RWPE2 (cell line): ENCODE measurements around the gene IPO8.
"Not testable (repeated sequence)": the region's sequence is repeated elsewhere in the genome, so short reads cannot be mapped to it uniquely, and the experiment has no call there.

Source experiments
- ATAC-seq: fragments of 200-7000 bp; cut with Tn5 transposase; 3 replicates; pipeline ENCODE4 v1.9.1; 2021; ENCODE audit warnings: low read depth
- DNase-seq: peaks from one replicate; pipeline ENCODE4 v3.0.0-alpha.2; 2020; ENCODE audit warnings: low spot score
- H3K27ac ChIP-seq: fragments of 450-650 bp; 2 replicates; pipeline ENCODE4 v1.5.1; 2017; ENCODE audit warnings: mild to moderate bottlenecking; ENCODE audit not compliant: poor library complexity, severe bottlenecking
- H3K27me3 ChIP-seq: fragments of 250-450 bp; sonication (Bioruptor Pico); 2 replicates; pipeline ENCODE4 v1.5.1; 2021; ENCODE audit warnings: mild to moderate bottlenecking, moderate library complexity; ENCODE audit not compliant: insufficient read depth, poor library complexity, severe bottlenecking
- H3K36me3 ChIP-seq: fragments of 250-450 bp; sonication (Bioruptor Pico); 2 replicates; pipeline ENCODE4 v1.5.1; 2020; ENCODE audit warnings: low read depth, mild to moderate bottlenecking, moderate library complexity
- H3K4me1 ChIP-seq: fragments of 250-450 bp; sonication (Bioruptor Pico); 2 replicates; pipeline ENCODE4 v1.5.1; 2021; ENCODE audit warnings: mild to moderate bottlenecking, moderate library complexity; ENCODE audit not compliant: insufficient read depth, poor library complexity, severe bottlenecking
- H3K4me3 ChIP-seq: fragments of 250-450 bp; sonication (Bioruptor Pico); 2 replicates; pipeline ENCODE4 v1.5.1; 2021; ENCODE audit warnings: mild to moderate bottlenecking, moderate library complexity; ENCODE audit not compliant: severe bottlenecking
- H3K9me3 ChIP-seq: fragments of 250-450 bp; sonication (Bioruptor Pico); 2 replicates; pipeline ENCODE4 v1.5.1; 2021; ENCODE audit warnings: mild to moderate bottlenecking, moderate library complexity; ENCODE audit not compliant: severe bottlenecking
- TF ChIP-seq, protein P1 (sequence below): fragments of 450-650 bp; IDR thresholded peaks from one replicate; pipeline ENCODE4 v1.5.1; 2017; ENCODE audit warnings: mild to moderate bottlenecking, moderate library complexity; ENCODE audit not compliant: poor library complexity, severe bottlenecking

The IPO8 gene

DNA sequence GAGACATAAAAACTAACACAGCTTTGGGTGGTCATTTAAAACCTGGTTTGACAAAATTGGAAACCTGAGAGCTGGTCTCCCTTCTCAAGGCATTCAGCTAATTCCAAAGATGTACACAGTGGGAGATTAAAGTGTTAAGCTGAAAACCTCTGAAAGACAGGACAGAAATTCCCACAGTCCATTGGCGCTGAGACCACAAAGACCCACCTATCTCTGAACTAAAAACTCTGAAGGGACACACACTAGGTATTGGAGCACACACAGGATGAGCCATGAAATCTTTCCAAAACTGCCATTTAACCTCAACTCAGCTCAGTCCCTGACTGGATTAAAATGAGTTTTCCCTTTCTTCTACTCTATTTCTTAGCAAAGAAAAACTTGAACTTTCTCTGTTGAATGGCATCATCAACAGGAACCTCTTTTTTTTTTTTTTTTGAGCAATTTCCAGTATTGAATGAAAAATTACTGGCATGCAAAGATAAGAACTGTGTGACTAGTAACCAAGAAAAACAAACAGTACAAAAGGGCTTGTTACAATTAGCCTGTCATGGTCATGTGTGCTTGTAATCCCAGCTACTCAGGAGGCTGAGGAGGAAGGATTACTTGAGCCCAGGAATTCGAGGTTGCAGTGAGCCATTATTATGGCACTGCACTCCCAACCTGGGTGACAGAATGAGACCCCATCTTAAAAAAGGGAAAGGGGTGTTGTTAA lies 82.4 kb downstream of the IPO8 start:
- H3K36me3 ChIP-seq, result no peaks in the 10 kb centered on the region
- no peaks in the 10 kb centered on the region for H3K27me3 ChIP-seq
- no peaks in the 10 kb centered on the region for H3K4me1 ChIP-seq
- H3K4me3 ChIP-seq, result no peak overlapping the region
- DNase-seq (no peak), ATAC-seq (no peak)
- H3K27ac ChIP-seq, result no peak overlapping the region
- TF ChIP-seq, protein P1, sequence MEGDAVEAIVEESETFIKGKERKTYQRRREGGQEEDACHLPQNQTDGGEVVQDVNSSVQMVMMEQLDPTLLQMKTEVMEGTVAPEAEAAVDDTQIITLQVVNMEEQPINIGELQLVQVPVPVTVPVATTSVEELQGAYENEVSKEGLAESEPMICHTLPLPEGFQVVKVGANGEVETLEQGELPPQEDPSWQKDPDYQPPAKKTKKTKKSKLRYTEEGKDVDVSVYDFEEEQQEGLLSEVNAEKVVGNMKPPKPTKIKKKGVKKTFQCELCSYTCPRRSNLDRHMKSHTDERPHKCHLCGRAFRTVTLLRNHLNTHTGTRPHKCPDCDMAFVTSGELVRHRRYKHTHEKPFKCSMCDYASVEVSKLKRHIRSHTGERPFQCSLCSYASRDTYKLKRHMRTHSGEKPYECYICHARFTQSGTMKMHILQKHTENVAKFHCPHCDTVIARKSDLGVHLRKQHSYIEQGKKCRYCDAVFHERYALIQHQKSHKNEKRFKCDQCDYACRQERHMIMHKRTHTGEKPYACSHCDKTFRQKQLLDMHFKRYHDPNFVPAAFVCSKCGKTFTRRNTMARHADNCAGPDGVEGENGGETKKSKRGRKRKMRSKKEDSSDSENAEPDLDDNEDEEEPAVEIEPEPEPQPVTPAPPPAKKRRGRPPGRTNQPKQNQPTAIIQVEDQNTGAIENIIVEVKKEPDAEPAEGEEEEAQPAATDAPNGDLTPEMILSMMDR, result no peak
- no peaks in the 10 kb centered on the region for H3K9me3 ChIP-seq

DNA sequence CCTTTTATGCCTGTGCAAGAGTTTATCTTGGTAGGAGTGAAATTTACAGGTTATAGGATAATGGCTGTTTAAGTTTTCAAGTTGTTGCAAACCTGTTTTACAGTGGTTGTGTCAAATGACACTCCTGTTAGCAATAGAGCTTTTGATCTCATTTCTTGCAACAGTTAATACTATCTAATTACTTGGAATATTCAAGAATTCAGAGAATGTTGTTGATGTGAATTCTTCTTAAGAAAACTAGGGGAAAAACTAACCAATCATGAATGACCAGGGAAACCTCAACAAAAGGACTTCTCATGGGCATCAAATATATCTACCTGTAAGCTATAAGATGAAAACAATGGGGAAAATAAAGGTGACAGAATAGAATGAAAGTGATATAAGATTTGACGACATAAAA lies 85.0 kb downstream of the IPO8 start:
- Histone ChIP-seq H3K4me1 (no peaks in the 10 kb centered on the region), H3K9me3 (no peaks in the 10 kb centered on the region), H3K27me3 (no peaks in the 10 kb centered on the region), H3K27ac (no peak overlapping the region), H3K36me3 (no peaks in the 10 kb centered on the region), H3K4me3 (no peak overlapping the region)
- ATAC-seq (no peak), DNase-seq (no peak)
- TF ChIP-seq, protein P1, result no peak

DNA sequence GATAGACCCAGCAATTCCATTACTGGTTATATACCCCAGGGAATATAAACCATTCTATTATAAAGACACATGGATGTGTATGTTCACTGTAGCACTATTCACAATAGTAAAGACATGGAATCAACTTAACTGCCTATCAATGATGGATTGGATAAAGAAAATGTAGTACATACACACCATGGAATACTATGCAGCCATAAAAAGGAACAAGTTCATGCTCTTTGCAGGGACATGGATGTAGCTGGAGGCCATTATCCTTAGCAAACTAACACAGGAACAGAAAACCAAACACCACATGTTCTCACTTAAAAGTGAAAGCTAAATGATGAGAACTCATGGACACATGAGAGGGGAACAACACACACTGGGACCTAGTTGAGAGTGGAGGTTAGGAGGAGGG lies 85.8 kb downstream of the IPO8 start:
- H3K36me3 ChIP-seq, ATAC-seq, DNase-seq, H3K27me3 ChIP-seq, H3K4me1 ChIP-seq, H3K9me3 ChIP-seq, H3K4me3 ChIP-seq, H3K27ac ChIP-seq: not testable (repeated sequence)

DNA sequence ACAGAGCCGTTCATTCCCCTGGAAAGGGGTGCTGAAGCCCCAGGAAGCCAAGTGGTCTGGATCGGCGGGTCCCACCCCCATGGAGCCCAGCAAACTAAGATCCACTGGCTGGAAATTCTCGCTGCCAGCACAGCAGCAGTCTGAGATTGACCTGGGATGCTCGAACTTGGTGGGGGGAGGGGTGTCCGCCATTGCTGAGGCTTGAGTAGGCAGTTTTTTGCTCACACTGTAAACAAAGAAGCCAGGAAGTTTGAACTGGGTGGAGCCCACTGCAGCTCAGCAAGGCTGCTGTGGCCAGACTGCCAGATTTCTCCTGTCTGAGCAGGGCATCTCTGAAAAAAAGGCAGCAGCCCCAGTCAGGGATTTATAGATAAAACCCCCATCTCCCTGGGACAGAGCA lies 91.4 kb downstream of the IPO8 start:
- H3K4me1 ChIP-seq, DNase-seq, ATAC-seq, H3K4me3 ChIP-seq, H3K36me3 ChIP-seq, H3K27ac ChIP-seq, H3K27me3 ChIP-seq, H3K9me3 ChIP-seq: not testable (repeated sequence)

DNA sequence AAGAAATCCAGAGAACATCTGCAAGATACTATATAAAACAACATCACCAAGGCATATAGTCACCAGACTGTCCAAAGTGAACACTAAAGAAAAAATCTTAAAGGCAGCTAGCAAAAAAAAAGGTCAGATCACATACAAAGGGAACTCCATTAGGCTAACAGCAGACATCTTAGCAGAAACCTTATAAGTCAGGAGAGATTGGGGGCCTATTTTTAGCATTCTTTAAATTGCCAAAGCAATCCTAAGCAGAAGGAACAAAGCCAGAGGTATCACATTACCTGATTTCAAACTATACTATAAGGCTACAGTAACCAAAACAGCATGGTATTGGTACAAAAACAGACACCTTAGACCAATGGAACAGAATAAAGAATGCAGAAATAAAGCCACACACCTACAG lies 92.5 kb downstream of the IPO8 start:
- TF ChIP-seq, protein P1, result no peak
- no peak for DNase-seq
- H3K4me1 ChIP-seq, result no peaks in the 10 kb centered on the region
- no peak overlapping the region for H3K4me3 ChIP-seq
- H3K27me3 ChIP-seq, result no peaks in the 10 kb centered on the region
- no peak for ATAC-seq
- no peaks in the 10 kb centered on the region for H3K36me3 ChIP-seq
- no peak overlapping the region for H3K27ac ChIP-seq
- no peaks in the 10 kb centered on the region for H3K9me3 ChIP-seq

DNA sequence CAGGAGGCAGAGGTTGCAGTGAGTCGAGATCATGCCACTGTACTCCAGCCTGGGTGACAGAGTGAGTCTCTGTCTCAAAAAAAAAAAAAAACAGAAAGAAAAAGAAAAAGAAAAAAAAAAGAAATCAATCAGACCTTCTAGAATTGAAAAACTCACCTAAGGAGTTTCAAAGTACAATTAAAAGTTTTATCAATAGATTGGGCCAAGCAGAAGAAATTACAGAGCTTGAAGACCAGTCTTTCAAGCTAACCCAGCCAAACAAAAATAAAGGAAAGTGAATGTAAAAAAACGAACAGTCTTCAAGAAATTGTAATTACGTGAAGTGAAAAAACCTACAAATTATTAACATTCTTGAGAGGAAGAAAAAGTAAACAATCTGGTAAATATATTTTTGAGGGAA lies 93.0 kb downstream of the IPO8 start:
- Histone ChIP-seq H3K27ac (no peak overlapping the region), H3K36me3 (no peaks in the 10 kb centered on the region), H3K4me3 (no peak overlapping the region), H3K4me1 (no peaks in the 10 kb centered on the region), H3K27me3 (no peaks in the 10 kb centered on the region), H3K9me3 (no peaks in the 10 kb centered on the region)
- TF ChIP-seq, protein P1, result no peak
- DNase-seq (no peak), ATAC-seq (no peak)
